H9 (cell line): ENCODE measurements around the gene DNAJC8. TPM values are rescaled to one million over a fixed set of nuclear protein-coding genes. Genes with fewer than 3 reads are reported as not detected.

Experiments
- DNase-seq: peaks from one replicate; pipeline ENCODE4 v3.0.0-alpha.2; 2017
- H2AFZ ChIP-seq: one replicate; pipeline ENCODE4 v1.6.1; 2013; ENCODE audit warnings: mild to moderate bottlenecking, low read length, control low read depth, moderate library complexity
- H2AK5ac ChIP-seq: 2 replicates; pipeline ENCODE4 v1.6.1; 2013; ENCODE audit warnings: low read length, control low read depth, mixed read lengths; ENCODE audit not compliant: insufficient read length
- H2BK120ac ChIP-seq: one replicate; pipeline ENCODE4 v1.6.1; 2013; ENCODE audit warnings: low read depth, mild to moderate bottlenecking, low read length, control low read depth, inconsistent platforms; ENCODE audit not compliant: poor library complexity, severe bottlenecking
- H2BK12ac ChIP-seq: 2 replicates; pipeline ENCODE4 v1.6.1; 2013; ENCODE audit warnings: low read length, control low read depth, mixed read lengths, low read depth; ENCODE audit not compliant: insufficient read length
- H2BK15ac ChIP-seq: 2 replicates; pipeline ENCODE4 v1.6.1; 2013; ENCODE audit warnings: low read depth, low read length, control low read depth
- H2BK20ac ChIP-seq: one replicate; pipeline ENCODE4 v1.6.1; 2013; ENCODE audit warnings: low read depth, mild to moderate bottlenecking, low read length, control low read depth, inconsistent platforms; ENCODE audit not compliant: poor library complexity, severe bottlenecking
- H2BK5ac ChIP-seq: 2 replicates; pipeline ENCODE4 v1.6.1; 2013; ENCODE audit warnings: low read length, control low read depth, mixed read lengths; ENCODE audit not compliant: insufficient read length
- H3K14ac ChIP-seq: 2 replicates; pipeline ENCODE4 v1.6.1; 2013; ENCODE audit warnings: low read length, control low read depth; ENCODE audit not compliant: insufficient read depth
- H3K18ac ChIP-seq: 2 replicates; pipeline ENCODE4 v1.6.1; 2013; ENCODE audit warnings: low read depth, mild to moderate bottlenecking, mixed read lengths, low read length, control low read depth; ENCODE audit not compliant: insufficient read length
- H3K23ac ChIP-seq: 2 replicates; pipeline ENCODE4 v1.6.1; 2013; ENCODE audit warnings: low read length, control low read depth, mixed read lengths, low read depth; ENCODE audit not compliant: insufficient read length
- H3K23me2 ChIP-seq: 2 replicates; pipeline ENCODE4 v1.6.1; 2013; ENCODE audit warnings: low read depth, mild to moderate bottlenecking, mixed read lengths, low read length, control low read depth; ENCODE audit not compliant: insufficient read length, poor library complexity, severe bottlenecking
- H3K27ac ChIP-seq: 2 replicates; pipeline ENCODE4 v1.5.1; 2013; ENCODE audit warnings: low read length, control low read depth, mixed read lengths, low read depth; ENCODE audit not compliant: insufficient read length
- H3K27me3 ChIP-seq: 2 replicates; pipeline ENCODE4 v1.6.1; 2013; ENCODE audit warnings: low read length, control low read depth, inconsistent platforms; ENCODE audit not compliant: insufficient read depth
- H3K4ac ChIP-seq: 2 replicates; pipeline ENCODE4 v1.6.1; 2013; ENCODE audit warnings: low read depth, mild to moderate bottlenecking, control low read depth, inconsistent platforms, low read length, moderate library complexity
- H3K4me1 ChIP-seq: 2 replicates; pipeline ENCODE4 v1.6.1; 2013; ENCODE audit warnings: low read length, control low read depth, inconsistent platforms; ENCODE audit not compliant: insufficient read depth
- H3K4me2 ChIP-seq: 2 replicates; pipeline ENCODE4 v1.6.1; 2013; ENCODE audit warnings: low read length, control low read depth, mixed read lengths; ENCODE audit not compliant: insufficient read length, insufficient read depth
- H3K56ac ChIP-seq: 2 replicates; pipeline ENCODE4 v1.6.1; 2013; ENCODE audit warnings: low read depth, mild to moderate bottlenecking, mixed read lengths, low read length, control low read depth; ENCODE audit not compliant: insufficient read length
- H3K79me1 ChIP-seq: 2 replicates; pipeline ENCODE4 v1.6.1; 2013; ENCODE audit warnings: low read depth, mild to moderate bottlenecking, moderate library complexity, low read length, control low read depth, inconsistent platforms; ENCODE audit not compliant: insufficient read depth, poor library complexity, severe bottlenecking
- H3K79me2 ChIP-seq: 2 replicates; pipeline ENCODE4 v1.6.1; 2013; ENCODE audit warnings: low read length, control low read depth, inconsistent platforms; ENCODE audit not compliant: insufficient read depth
- H3K9ac ChIP-seq: 2 replicates; pipeline ENCODE4 v1.6.1; 2013; ENCODE audit warnings: low read length, control low read depth, mixed read lengths; ENCODE audit not compliant: insufficient read length; ENCODE audit errors: extremely low read depth
- H3K9me3 ChIP-seq: one replicate; pipeline ENCODE4 v1.6.1; 2013; ENCODE audit warnings: low read depth, low read length, inconsistent platforms; ENCODE audit not compliant: control insufficient read depth
- H3T11ph ChIP-seq: one replicate; pipeline ENCODE4 v1.6.1; 2013; ENCODE audit warnings: mild to moderate bottlenecking, low read length, control low read depth, inconsistent platforms
- H4K20me1 ChIP-seq: one replicate; pipeline ENCODE4 v1.6.1; 2013; ENCODE audit not compliant: control insufficient read depth, insufficient read length, insufficient read depth
- H4K5ac ChIP-seq: 2 replicates; pipeline ENCODE4 v1.6.1; 2013; ENCODE audit warnings: low read depth, mild to moderate bottlenecking, mixed read lengths, low read length, control low read depth; ENCODE audit not compliant: insufficient read length
- H4K8ac ChIP-seq: replicated peaks from 2 replicates; pipeline ENCODE4 v1.6.1; 2013; ENCODE audit warnings: low read length, control low read depth, mixed read lengths, low read depth; ENCODE audit not compliant: insufficient read length
- H4K91ac ChIP-seq: 2 replicates; pipeline ENCODE4 v1.6.1; 2013; ENCODE audit warnings: low read depth, mild to moderate bottlenecking, moderate library complexity, mixed read lengths, low read length, control low read depth; ENCODE audit not compliant: insufficient read length
- H3K27ac Mint-ChIP-seq, 3 experiments: 2 replicates in 2 of 3; 3 replicates in 1 of 3; pipeline ENCODE4 v1.8.0; 2020 to 2021; ENCODE audit warnings: mixed read lengths in 3 of 3, mild to moderate bottlenecking in 1 of 3, moderate library complexity in 1 of 3
- H3K27me3 Mint-ChIP-seq: 2 replicates; pipeline ENCODE4 v1.8.0; 2021; ENCODE audit warnings: low read depth, mild to moderate bottlenecking, moderate library complexity, mixed read lengths
- H3K36me3 Mint-ChIP-seq, 3 experiments: 2 replicates in 2 of 3; 3 replicates in 1 of 3; pipeline ENCODE4 v1.8.0; 2020 to 2021; ENCODE audit warnings: low read depth in 3 of 3, mixed read lengths in 3 of 3; ENCODE audit not compliant: insufficient read depth in 1 of 3
- H3K4me1 Mint-ChIP-seq, 2 experiments: 2 replicates each; pipeline ENCODE4 v1.8.0; 2020; ENCODE audit warnings: mixed read lengths in 2 of 2
- H3K4me3 Mint-ChIP-seq, 2 experiments: 2 replicates in 1 of 2; 3 replicates in 1 of 2; pipeline ENCODE4 v1.8.0; 2020 to 2021; ENCODE audit warnings: mild to moderate bottlenecking in 2 of 2, mixed read lengths in 2 of 2, moderate library complexity in 1 of 2
- H3K9me3 Mint-ChIP-seq, 2 experiments: 2 replicates in 1 of 2; 3 replicates in 1 of 2; pipeline ENCODE4 v1.8.0; 2020; ENCODE audit warnings: mild to moderate bottlenecking in 2 of 2, mixed read lengths in 2 of 2, moderate library complexity in 1 of 2
- whole genome bisulfite sequencing: extraction: QIAGEN DNeasy Blood & Tissue Kit; methylation state at CpG from one replicate; pipeline ENCODE4 v1.1.7; 2013; ENCODE audit warnings: missing lambda C conversion rate, low lambda C conversion rate, mixed read lengths; ENCODE audit not compliant: insufficient read length; ENCODE audit errors: extremely low coverage; 5-methylcytosine and 5-hydroxymethylcytosine counted together
- total RNA-seq: library from RNA; stranded (reverse); gene quantifications from 2 replicates; pipeline ENCODE4 v1.2.1, GENCODE V29; 2021
- TF ChIP-seq, protein P1 (sequence below): fragments of 200-600 bp; sonication (generic); conservative IDR thresholded peaks from 3 replicates; pipeline ENCODE4 v1.8.0; 2021; ENCODE audit warnings: antibody characterized with exemption, mild to moderate bottlenecking

DNAJC8 gene
- total RNA-seq, 1 experiment from 2014 or later = 132 TPM

DNA sequence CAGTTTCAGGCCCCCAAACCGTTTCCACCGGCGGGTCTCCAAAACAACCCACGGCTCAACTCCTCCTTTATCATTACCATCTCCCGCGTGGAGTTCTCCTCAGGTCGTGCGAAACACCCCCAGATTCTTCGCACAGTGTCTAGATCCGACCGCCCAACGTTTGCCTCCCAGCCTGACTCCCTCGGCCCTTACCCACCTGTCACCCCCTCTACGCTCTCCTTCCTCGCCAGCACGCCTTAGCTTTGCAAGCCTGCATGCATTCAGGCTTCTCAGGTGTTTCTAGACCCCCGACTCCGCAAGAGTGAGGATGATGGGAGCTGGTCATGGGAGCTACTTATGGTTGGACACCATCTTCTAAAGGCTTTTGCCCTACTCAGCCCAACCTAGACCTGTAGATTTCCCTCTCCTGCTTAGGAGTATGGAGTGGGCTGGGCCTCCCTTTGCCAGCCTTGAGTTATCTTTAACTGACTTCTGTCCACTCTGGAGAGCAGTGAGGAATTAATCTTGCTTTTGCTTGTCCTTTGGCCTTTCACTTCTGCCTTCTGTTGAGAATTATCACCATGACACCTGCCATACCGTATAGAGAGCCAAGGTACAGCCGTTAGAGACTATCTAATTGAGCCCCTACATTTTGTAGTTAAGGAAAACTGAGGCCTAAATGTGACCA, 4.0 kb upstream of the DNAJC8 start:
- no peak overlapping the region for H2BK20ac ChIP-seq
- DNase-seq = no peak
- no peak overlapping the region for H3K56ac ChIP-seq
- peaks cover 0 to 6% (median 1%) of the 10 kb centered on the region in 3 experiments; a peak in 3 of 7 replicates for H3K36me3 Mint-ChIP-seq
- H2BK15ac ChIP-seq = no peak overlapping the region
- H4K8ac ChIP-seq = no peak overlapping the region
- no peak overlapping the region for H2BK12ac ChIP-seq
- no peak overlapping the region for H3K27ac Mint-ChIP-seq
- no peaks in the 10 kb centered on the region for H4K20me1 ChIP-seq
- H3K23ac ChIP-seq = no peak overlapping the region
- H2AK5ac ChIP-seq = no peak overlapping the region
- H2BK120ac ChIP-seq = no peak overlapping the region
- peaks cover 5% of the 10 kb centered on the region for H3K79me1 ChIP-seq
- no peaks in the 10 kb centered on the region for H3K9me3 ChIP-seq
- peak overlapping the region; percentile 25; the same call in 1 of the 2 replicates for H3K14ac ChIP-seq
- no peak overlapping the region for H3K4me3 Mint-ChIP-seq
- peaks cover 6 to 9% of the 10 kb centered on the region in 2 experiments; a peak in 3 of 4 replicates for H3K4me1 Mint-ChIP-seq
- H4K5ac ChIP-seq = no peak overlapping the region
- no peak overlapping the region for H3K18ac ChIP-seq
- H3K4me2 ChIP-seq = peak overlapping the region; percentile 99
- peaks cover 14% of the 10 kb centered on the region for H3K23me2 ChIP-seq
- TF ChIP-seq, protein P1, sequence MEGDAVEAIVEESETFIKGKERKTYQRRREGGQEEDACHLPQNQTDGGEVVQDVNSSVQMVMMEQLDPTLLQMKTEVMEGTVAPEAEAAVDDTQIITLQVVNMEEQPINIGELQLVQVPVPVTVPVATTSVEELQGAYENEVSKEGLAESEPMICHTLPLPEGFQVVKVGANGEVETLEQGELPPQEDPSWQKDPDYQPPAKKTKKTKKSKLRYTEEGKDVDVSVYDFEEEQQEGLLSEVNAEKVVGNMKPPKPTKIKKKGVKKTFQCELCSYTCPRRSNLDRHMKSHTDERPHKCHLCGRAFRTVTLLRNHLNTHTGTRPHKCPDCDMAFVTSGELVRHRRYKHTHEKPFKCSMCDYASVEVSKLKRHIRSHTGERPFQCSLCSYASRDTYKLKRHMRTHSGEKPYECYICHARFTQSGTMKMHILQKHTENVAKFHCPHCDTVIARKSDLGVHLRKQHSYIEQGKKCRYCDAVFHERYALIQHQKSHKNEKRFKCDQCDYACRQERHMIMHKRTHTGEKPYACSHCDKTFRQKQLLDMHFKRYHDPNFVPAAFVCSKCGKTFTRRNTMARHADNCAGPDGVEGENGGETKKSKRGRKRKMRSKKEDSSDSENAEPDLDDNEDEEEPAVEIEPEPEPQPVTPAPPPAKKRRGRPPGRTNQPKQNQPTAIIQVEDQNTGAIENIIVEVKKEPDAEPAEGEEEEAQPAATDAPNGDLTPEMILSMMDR = no peak
- peaks cover 0 to 3% of the 10 kb centered on the region in 2 experiments; a peak in 1 of 5 replicates for H3K9me3 Mint-ChIP-seq
- H2AFZ ChIP-seq = no peak overlapping the region
- no peak overlapping the region for H4K91ac ChIP-seq
- peaks cover 16% of the 10 kb centered on the region; the same call in 1 of the 2 replicates for H3K79me2 ChIP-seq
- no peaks in the 10 kb centered on the region for H3K27me3 ChIP-seq
- no peak overlapping the region for H3K4ac ChIP-seq
- H2BK5ac ChIP-seq = no peak overlapping the region
- no CpG with 5 or more reads among the region's 20 CpGs for WGBS
- no peak overlapping the region for H3T11ph ChIP-seq
- H3K9ac ChIP-seq = peak overlapping the region; percentile 86
- no peaks in the 10 kb centered on the region for H3K4me1 ChIP-seq
- H3K27ac ChIP-seq = no peak overlapping the region
- no peaks in the 10 kb centered on the region for H3K27me3 Mint-ChIP-seq
